HepG2 (cell line): Measurements from ENCODE around the gene NUDCD3. TPM values are rescaled to one million over a fixed set of nuclear protein-coding genes. Genes with fewer than 3 reads are reported as not detected.
A peak's percentile ranks its signal among the peaks of the same experiment; 100 is the strongest.

Experiments
- ETV5 ChIP-seq: IDR thresholded peaks from 2 replicates; pipeline ENCODE4 v1.6.1; 2018; ENCODE audit warnings: missing biosample characterization, missing genetic modification reagents, inconsistent platforms, borderline replicate concordance
- FOSL1 ChIP-seq: sonication (generic); formaldehyde crosslinking; IDR thresholded peaks from 2 replicates; pipeline ENCODE4 v1.9.0; 2021; ENCODE audit warnings: missing genetic modification reagents, borderline replicate concordance
- KDM1A ChIP-seq: IDR thresholded peaks from 2 replicates; pipeline ENCODE4 v1.6.1; 2016; ENCODE audit warnings: missing compliant biosample characterization
- KDM2A ChIP-seq: sonication (generic); formaldehyde crosslinking; IDR thresholded peaks from 2 replicates; pipeline ENCODE4 v1.4.0; 2020; ENCODE audit warnings: low read depth, missing genetic modification reagents, borderline replicate concordance
- SMC3 ChIP-seq: IDR thresholded peaks from 2 replicates; pipeline ENCODE4 v1.6.1; 2011; ENCODE audit warnings: low read length, improper control_type of control experiment
- ZFP90 ChIP-seq: sonication (generic); formaldehyde crosslinking; IDR thresholded peaks from 2 replicates; pipeline ENCODE4 v1.8.0; 2022; ENCODE audit warnings: missing genetic modification reagents, mild to moderate bottlenecking, inconsistent platforms, borderline replicate concordance
- ZNF101 ChIP-seq: sonication (generic); formaldehyde crosslinking; IDR thresholded peaks from 2 replicates; pipeline ENCODE4 v1.4.0; 2020; ENCODE audit warnings: mild to moderate bottlenecking, low read depth, missing genetic modification reagents, borderline replicate concordance
- ZNF546 ChIP-seq: sonication (generic); formaldehyde crosslinking; conservative IDR thresholded peaks from 2 replicates; pipeline ENCODE4 v1.8.1; 2023; ENCODE audit warnings: mild to moderate bottlenecking, missing genetic modification reagents
- polyA plus RNA-seq, 8 experiments: library from polyadenylated mRNA; depleted of rRNA in 3 of 8; stranded (reverse) in 7 of 8; unstranded in 1 of 8; fragments of >200 nt; fragmentation: Illumina TruSeq in 4 of 8; extraction: Trizol in 4 of 8; gene quantifications; 2 replicates each; pipeline versions ENCODE4 v1.2.1 to v1.2.3, GENCODE V29; 2011 to 2016; ENCODE audit warnings: low read depth in 4 of 8, missing spikeins in 1 of 8, mixed read lengths in 1 of 8; ENCODE audit not compliant: insufficient read depth in 1 of 8
- total RNA-seq, 5 experiments: library from RNA; depleted of rRNA; stranded (reverse); fragments of >200 nt; fragmentation: Illumina TruSeq; extraction: Trizol; gene quantifications; 2 replicates each; pipeline ENCODE4 v1.2.3, GENCODE V29; 2016; ENCODE audit warnings: low read depth in 1 of 5
- TF ChIP-seq, protein P1 (sequence below): sonication (generic); formaldehyde crosslinking; IDR thresholded peaks from 2 replicates; pipeline ENCODE4 v1.9.0; 2021; ENCODE audit warnings: mild to moderate bottlenecking, missing genetic modification reagents
- TF ChIP-seq, protein P2 (sequence below): sonication (generic); formaldehyde crosslinking; IDR thresholded peaks from 2 replicates; pipeline ENCODE4 v1.4.0; 2020; ENCODE audit warnings: missing genetic modification reagents
- TF ChIP-seq, protein P3 (sequence below): sonication (generic); formaldehyde crosslinking; IDR thresholded peaks from 2 replicates; pipeline ENCODE4 v1.5.1; 2020; ENCODE audit warnings: mild to moderate bottlenecking, missing genetic modification reagents, moderate library complexity
- TF ChIP-seq, protein P4 (sequence below): sonication (generic); formaldehyde crosslinking; IDR thresholded peaks from 2 replicates; pipeline ENCODE4 v1.5.0; 2020; ENCODE audit warnings: mild to moderate bottlenecking, low read depth, missing genetic modification reagents, borderline replicate concordance

Gene NUDCD3
- total and polyA plus RNA-seq, 2 of the 13 experiments (the other 11 are each of a cell fraction or from before 2014, with no cell fraction given) = 20.8 to 49.9 TPM

DNA sequence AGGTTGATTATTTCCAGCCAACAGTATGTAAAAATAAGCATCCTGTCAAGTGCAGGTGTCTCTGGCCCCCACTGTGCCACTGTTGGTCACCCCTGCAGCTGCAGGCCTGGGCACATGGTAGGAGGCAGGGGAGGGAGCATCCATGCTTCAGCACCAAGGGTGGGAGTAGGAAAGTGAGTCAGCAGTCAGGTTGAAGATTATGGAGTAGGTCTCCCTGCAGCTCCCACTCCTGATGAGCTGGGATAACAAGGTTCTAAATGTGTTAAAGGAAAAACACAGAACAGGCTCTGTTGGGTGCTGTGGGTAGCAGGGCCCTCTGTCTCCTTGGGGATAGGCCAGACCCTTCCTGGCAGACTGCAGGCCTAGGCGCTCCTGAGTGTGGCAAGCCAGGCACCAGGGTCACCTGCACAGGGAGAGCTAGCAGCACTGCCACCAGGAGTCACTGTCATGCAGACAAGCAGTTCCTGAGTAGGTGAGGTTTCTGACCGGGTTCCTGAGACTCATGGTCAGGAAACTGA lies 59.3 kb downstream of the NUDCD3 start (continued):
- TF ChIP-seq, protein P1, sequence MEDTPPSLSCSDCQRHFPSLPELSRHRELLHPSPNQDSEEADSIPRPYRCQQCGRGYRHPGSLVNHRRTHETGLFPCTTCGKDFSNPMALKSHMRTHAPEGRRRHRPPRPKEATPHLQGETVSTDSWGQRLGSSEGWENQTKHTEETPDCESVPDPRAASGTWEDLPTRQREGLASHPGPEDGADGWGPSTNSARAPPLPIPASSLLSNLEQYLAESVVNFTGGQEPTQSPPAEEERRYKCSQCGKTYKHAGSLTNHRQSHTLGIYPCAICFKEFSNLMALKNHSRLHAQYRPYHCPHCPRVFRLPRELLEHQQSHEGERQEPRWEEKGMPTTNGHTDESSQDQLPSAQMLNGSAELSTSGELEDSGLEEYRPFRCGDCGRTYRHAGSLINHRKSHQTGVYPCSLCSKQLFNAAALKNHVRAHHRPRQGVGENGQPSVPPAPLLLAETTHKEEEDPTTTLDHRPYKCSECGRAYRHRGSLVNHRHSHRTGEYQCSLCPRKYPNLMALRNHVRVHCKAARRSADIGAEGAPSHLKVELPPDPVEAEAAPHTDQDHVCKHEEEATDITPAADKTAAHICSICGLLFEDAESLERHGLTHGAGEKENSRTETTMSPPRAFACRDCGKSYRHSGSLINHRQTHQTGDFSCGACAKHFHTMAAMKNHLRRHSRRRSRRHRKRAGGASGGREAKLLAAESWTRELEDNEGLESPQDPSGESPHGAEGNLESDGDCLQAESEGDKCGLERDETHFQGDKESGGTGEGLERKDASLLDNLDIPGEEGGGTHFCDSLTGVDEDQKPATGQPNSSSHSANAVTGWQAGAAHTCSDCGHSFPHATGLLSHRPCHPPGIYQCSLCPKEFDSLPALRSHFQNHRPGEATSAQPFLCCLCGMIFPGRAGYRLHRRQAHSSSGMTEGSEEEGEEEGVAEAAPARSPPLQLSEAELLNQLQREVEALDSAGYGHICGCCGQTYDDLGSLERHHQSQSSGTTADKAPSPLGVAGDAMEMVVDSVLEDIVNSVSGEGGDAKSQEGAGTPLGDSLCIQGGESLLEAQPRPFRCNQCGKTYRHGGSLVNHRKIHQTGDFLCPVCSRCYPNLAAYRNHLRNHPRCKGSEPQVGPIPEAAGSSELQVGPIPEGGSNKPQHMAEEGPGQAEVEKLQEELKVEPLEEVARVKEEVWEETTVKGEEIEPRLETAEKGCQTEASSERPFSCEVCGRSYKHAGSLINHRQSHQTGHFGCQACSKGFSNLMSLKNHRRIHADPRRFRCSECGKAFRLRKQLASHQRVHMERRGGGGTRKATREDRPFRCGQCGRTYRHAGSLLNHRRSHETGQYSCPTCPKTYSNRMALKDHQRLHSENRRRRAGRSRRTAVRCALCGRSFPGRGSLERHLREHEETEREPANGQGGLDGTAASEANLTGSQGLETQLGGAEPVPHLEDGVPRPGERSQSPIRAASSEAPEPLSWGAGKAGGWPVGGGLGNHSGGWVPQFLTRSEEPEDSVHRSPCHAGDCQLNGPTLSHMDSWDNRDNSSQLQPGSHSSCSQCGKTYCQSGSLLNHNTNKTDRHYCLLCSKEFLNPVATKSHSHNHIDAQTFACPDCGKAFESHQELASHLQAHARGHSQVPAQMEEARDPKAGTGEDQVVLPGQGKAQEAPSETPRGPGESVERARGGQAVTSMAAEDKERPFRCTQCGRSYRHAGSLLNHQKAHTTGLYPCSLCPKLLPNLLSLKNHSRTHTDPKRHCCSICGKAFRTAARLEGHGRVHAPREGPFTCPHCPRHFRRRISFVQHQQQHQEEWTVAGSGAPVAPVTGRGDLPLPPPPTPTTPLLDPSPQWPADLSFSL = no peak
- TF ChIP-seq KDM1A (CRISPR knock-in tag) = no peak
- no peak for TF ChIP-seq KDM2A (CRISPR knock-in tag)
- TF ChIP-seq, protein P2, sequence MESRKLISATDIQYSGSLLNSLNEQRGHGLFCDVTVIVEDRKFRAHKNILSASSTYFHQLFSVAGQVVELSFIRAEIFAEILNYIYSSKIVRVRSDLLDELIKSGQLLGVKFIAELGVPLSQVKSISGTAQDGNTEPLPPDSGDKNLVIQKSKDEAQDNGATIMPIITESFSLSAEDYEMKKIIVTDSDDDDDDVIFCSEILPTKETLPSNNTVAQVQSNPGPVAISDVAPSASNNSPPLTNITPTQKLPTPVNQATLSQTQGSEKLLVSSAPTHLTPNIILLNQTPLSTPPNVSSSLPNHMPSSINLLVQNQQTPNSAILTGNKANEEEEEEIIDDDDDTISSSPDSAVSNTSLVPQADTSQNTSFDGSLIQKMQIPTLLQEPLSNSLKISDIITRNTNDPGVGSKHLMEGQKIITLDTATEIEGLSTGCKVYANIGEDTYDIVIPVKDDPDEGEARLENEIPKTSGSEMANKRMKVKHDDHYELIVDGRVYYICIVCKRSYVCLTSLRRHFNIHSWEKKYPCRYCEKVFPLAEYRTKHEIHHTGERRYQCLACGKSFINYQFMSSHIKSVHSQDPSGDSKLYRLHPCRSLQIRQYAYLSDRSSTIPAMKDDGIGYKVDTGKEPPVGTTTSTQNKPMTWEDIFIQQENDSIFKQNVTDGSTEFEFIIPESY (CRISPR knock-in tag) = peak; percentile 97
- no peak for TF ChIP-seq ZNF546 (CRISPR knock-in tag)
- TF ChIP-seq, protein P3, sequence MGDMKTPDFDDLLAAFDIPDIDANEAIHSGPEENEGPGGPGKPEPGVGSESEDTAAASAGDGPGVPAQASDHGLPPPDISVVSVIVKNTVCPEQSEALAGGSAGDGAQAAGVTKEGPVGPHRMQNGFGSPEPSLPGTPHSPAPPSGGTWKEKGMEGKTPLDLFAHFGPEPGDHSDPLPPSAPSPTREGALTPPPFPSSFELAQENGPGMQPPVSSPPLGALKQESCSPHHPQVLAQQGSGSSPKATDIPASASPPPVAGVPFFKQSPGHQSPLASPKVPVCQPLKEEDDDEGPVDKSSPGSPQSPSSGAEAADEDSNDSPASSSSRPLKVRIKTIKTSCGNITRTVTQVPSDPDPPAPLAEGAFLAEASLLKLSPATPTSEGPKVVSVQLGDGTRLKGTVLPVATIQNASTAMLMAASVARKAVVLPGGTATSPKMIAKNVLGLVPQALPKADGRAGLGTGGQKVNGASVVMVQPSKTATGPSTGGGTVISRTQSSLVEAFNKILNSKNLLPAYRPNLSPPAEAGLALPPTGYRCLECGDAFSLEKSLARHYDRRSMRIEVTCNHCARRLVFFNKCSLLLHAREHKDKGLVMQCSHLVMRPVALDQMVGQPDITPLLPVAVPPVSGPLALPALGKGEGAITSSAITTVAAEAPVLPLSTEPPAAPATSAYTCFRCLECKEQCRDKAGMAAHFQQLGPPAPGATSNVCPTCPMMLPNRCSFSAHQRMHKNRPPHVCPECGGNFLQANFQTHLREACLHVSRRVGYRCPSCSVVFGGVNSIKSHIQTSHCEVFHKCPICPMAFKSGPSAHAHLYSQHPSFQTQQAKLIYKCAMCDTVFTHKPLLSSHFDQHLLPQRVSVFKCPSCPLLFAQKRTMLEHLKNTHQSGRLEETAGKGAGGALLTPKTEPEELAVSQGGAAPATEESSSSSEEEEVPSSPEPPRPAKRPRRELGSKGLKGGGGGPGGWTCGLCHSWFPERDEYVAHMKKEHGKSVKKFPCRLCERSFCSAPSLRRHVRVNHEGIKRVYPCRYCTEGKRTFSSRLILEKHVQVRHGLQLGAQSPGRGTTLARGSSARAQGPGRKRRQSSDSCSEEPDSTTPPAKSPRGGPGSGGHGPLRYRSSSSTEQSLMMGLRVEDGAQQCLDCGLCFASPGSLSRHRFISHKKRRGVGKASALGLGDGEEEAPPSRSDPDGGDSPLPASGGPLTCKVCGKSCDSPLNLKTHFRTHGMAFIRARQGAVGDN (CRISPR knock-in tag) = peak; percentile 39; the same call in 1 of the 2 replicates
- TF ChIP-seq ZFP90 (CRISPR knock-in tag) = no peak
- TF ChIP-seq SMC3 = peak; percentile 58; the same call in 1 of the 2 replicates
- no peak for TF ChIP-seq ETV5 (CRISPR knock-in tag)
- no peak for TF ChIP-seq FOSL1
- TF ChIP-seq, protein P4, sequence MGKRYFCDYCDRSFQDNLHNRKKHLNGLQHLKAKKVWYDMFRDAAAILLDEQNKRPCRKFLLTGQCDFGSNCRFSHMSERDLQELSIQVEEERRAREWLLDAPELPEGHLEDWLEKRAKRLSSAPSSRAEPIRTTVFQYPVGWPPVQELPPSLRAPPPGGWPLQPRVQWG (CRISPR knock-in tag) = no peak
- no peak for TF ChIP-seq ZNF101 (CRISPR knock-in tag)
